Gastrocnemius medialis (tissue), 4 donors: ENCODE measurements around the gene MLANA.

Experiments used
- POLR2A ChIP-seq, 2 donors: fragments of 450-650 bp; IDR thresholded peaks; one replicate each; pipeline ENCODE4 v1.6.1; 2017; ENCODE audit warnings: antibody characterized with exemption in 2 of 2, mild to moderate bottlenecking in 2 of 2, moderate library complexity in 2 of 2
- TF ChIP-seq, protein P1 (sequence below), 5 experiments: fragments of 450-650 bp in 3 of 5; fragments of 200-600 bp in 2 of 5; sonication (generic) in 2 of 5; IDR thresholded peaks in 4 of 5; conservative IDR thresholded peaks in 1 of 5; 1 replicate in 4 of 5; 2 replicates in 1 of 5; pipeline ENCODE4 v1.5.1; 2016 to 2019; ENCODE audit warnings: antibody characterized with exemption in 5 of 5, mild to moderate bottlenecking in 3 of 5, moderate library complexity in 3 of 5

- TF ChIP-seq, protein P1, sequence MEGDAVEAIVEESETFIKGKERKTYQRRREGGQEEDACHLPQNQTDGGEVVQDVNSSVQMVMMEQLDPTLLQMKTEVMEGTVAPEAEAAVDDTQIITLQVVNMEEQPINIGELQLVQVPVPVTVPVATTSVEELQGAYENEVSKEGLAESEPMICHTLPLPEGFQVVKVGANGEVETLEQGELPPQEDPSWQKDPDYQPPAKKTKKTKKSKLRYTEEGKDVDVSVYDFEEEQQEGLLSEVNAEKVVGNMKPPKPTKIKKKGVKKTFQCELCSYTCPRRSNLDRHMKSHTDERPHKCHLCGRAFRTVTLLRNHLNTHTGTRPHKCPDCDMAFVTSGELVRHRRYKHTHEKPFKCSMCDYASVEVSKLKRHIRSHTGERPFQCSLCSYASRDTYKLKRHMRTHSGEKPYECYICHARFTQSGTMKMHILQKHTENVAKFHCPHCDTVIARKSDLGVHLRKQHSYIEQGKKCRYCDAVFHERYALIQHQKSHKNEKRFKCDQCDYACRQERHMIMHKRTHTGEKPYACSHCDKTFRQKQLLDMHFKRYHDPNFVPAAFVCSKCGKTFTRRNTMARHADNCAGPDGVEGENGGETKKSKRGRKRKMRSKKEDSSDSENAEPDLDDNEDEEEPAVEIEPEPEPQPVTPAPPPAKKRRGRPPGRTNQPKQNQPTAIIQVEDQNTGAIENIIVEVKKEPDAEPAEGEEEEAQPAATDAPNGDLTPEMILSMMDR (IDR thresholded peaks at IDR 0.05 in 4 of 5, conservative IDR thresholded peaks at IDR 0.05 in 1 of 5) = no peak
- no peak for TF ChIP-seq POLR2A (IDR thresholded peaks at IDR 0.05)
Observed at GRCh38 chr9:5931657-5932056, 41.0 kb downstream of the MLANA start.
